T-helper 2 cell treated with Interferon-gamma antibody and Interleukin-4, amounts not matched to agents 100 ng/mL and 5 ng/mL, for 36 hours (primary cell): Measurements from ENCODE around the gene LY6G5C. TPM values are rescaled to one million over a fixed set of nuclear protein-coding genes. Genes with fewer than 3 reads are reported as not detected.
"Not testable (repeated sequence)": the region's sequence is repeated elsewhere in the genome, so short reads cannot be mapped to it uniquely, and the experiment has no call there.

ENCODE experiments used
- intact Hi-C: fragments of 100-400 bp; cut with micrococcal nuclease; formaldehyde crosslinking; loops from one replicate; pipeline ENCODE4 v1.15.1; 2023
- total RNA-seq: library from RNA; stranded (reverse); gene quantifications from 2 replicates; pipeline ENCODE4 v1.2.3, GENCODE V29; 2022

LY6G5C gene
- total RNA-seq, 1 donor from 2014 or later = 4.2 TPM

DNA sequence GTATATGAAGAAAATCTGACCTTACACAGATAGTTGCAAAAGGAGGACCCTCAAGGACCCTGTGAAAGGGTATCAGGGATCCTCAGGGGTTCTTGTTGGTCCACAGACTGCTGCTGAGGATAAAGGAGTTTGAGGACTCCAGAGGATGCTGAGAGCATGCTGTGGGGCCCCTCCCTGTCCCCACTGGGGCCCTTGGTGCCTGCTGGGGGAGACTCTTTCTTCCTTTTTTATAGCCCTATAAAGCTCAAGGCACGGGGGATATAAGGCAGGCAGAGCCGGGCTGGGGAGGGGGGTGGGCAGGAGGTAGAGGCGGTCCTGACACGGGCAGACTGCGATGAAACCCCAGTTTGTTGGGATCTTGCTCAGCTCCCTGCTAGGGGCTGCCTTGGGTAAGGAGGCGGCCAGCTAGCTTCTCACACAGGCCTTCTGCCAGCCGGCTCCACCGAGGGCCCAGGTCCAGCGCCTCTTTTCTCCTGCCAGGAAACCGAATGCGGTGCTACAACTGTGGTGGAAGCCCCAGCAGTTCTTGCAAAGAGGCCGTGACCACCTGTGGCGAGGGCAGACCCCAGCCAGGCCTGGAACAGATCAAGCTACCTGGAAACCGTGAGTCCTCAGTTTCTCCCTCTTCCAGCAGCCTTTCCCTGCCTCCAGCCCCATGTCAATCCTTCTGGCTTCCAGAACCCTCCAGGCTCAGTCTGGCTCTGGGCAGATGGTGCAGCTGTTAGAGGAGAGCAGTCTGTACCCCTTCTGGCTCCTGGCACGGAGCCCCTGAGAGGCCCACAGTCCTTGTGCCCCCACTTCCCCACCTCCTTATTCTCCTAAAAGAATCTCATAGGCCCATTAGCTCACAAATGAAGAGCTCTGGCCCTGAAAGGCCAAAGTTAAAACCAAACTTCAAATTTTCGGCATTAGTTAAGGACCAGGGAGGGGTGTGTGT is 34.4 kb upstream of the LY6G5C start, which contains the start of gene LY6G6D:
TSS of gene LY6G6D (plus strand) at position 327 of the 937 bp plus-strand sequence. CDS start at position 335, 8 bp downstream.
- intact Hi-C loops = no loop called here

DNA sequence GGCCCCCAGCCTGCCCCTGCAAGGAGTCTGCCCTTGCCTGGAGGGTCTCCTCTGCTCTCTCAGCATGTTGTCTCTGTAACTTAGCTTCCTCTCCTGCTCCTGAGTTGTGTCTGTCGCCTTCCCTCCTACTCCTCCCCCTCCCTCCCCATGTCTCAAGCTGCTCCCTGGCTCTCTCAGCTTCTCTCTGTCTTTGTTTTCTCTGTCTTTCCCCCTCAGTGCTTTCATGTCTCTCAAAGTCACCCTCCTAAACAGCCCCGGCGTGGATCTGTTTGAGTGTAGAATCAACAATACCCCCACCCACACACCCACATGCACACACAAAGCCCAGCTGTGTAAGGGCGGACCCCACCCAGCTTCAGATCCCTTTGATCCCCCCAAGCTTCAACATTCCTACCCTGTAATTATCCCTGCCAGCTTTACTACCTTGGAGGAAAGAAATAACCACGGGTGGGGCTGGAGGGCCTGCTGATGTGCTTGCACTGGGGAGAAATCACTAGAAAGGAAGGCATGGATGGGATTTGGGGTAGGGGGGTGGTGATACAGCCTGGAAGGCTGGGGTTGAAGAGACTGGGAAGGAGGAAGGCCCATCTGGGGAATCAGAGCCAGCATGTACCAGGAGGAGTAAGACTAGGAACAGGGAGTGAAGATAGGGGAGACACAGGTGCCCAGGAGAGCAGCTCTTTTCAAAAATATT is 33.3 kb upstream of the LY6G5C start:
- intact Hi-C loops = no loop called here

DNA sequence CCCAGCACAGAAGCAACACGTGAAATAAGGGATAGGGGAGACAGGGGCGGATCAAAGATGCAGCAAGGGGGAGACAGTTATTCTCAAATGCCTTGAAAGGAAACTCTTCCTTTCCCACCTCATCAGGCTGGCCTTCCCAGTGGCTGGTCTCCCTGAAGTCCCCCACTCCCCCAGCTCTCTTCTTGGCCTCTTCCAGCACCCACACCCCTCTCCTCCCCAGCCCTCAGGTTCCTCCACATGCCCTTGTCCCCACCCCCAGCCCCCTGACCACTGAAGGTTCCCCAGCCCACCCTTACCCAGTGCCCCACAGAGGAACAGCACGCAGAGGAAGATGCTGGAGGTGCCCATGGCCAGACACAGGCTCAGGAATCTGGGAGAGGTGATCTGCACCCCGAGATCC is 32.6 kb upstream of the LY6G5C start:
- intact Hi-C loops = no loop called here

DNA sequence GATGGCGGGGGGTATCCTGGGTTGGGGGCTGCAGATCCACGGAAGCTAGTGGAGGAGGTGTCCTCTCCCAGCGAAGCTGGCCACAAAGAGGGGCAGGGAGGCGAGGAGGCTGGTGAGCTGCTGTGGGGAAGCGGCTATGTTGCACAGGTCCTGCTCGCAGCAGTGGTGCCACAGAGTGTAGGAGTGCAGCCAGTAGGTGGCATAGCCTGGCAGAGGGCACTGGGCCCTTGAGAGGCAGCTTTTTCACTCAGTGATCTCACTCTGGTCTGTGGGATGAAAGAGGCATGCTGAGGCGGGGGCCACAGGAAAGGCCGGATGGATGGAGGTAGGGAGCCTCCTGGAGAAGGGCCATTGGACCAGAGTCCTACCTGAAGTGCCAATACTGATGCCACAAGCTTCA is 31.4 kb upstream of the LY6G5C start:
- intact Hi-C loops = no loop called here

DNA sequence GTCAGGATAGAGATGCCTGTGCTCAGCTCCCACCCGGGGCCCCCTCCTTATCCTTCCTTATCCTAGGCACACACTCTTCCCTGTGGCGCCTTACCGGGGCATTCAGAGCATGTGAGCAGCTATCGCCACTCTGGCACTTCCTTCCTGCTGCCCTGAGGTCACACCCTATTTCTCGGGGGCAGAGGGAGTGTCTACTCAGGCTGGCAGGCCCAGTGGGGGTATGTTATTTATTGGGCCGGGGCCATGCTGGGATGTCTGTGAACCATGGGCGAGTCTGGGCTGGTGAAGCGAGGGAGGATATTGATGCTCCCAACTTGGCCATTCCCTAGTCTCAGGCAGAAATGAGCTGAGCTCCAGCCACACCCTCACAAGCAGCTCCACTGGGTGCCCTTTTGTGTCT is 30.4 kb upstream of the LY6G5C start:
- intact Hi-C loops = no loop called here

DNA sequence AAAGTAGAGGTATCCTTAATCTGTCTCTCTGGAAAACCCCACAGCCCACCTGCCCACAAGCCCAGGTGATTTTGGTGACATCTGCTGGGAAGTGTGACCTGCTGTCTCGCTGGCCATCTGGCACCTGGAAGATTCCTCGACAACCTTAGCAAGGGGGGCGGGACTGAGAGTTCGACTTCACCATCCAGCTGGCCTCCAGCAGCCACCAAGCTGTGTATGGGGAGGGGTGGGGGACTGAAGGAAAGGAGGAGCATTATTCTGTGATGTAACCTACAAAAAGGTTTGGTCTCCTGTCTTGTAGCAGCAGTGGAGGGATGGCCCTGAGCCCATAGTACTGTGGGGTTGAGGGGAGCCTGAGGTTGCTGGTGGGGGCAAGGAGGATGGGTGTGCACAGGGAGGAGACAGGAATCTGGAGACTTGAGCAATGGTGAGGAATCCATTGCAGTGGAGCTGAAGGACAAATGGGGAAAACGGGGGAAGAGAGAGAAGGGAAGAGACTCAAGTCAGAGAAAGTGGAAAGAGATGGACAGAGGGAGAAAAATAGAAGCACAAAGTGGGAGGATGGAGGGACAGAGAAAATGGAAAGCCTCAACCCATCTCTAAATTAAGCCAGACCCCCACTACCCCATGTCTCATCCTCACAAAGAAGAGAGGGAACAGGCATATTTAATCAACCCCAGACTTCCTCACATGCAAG is 29.8 kb upstream of the LY6G5C start:
- intact Hi-C loops = no loop called here

DNA sequence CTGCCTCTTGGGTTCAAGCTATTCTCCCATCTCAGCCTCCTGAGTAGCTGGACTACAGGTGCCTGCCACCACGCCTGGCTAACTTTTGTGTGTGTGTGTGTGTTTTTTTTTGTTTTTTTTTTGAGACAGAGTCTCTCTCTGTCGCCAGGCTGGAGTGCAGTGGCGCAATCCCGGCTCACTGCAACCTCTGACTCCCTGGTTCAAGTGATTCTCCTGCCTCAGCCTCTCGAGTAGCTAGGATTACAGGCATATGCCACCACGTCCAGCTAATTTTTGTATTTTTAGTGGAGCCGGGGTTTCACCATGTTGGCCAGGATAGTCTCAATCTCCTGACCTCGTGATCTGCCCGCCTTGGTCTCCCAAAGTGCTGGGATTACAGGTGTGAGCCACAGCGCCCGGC is 28.3 kb upstream of the LY6G5C start:
- intact Hi-C loops = not testable (repeated sequence)

DNA sequence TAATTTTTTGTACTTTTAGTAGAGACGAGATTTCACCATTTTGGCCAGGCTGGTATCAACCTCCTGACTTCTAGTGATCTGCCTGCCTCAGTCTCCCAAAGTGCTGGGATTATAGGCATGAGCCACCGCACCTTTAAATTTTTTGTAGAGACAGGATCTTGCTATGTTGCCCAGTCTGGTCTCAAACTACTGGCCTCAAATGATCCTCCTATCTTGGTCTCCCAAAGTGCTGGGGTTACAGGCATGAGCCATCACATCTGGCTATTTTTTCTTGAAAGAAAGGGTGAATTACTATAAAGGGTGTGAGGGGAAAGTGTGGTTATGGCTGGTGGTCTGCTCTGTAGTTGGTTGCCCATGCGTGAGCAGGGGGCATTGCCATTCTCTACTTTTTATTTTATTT is 27.4 kb upstream of the LY6G5C start:
- intact Hi-C loops = no loop called here

DNA sequence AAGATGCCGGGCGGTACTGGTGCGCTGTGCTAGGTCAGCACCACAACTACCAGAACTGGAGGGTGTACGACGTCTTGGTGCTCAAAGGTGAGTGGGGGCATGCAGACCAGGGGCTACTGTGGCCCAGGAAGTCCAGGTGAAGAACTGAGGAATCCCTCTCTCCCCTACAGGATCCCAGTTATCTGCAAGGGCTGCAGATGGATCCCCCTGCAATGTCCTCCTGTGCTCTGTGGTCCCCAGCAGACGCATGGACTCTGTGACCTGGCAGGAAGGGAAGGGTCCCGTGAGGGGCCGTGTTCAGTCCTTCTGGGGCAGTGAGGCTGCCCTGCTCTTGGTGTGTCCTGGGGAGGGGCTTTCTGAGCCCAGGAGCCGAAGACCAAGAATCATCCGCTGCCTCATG is 26.8 kb upstream of the LY6G5C start:
- intact Hi-C loops = no loop called here

DNA sequence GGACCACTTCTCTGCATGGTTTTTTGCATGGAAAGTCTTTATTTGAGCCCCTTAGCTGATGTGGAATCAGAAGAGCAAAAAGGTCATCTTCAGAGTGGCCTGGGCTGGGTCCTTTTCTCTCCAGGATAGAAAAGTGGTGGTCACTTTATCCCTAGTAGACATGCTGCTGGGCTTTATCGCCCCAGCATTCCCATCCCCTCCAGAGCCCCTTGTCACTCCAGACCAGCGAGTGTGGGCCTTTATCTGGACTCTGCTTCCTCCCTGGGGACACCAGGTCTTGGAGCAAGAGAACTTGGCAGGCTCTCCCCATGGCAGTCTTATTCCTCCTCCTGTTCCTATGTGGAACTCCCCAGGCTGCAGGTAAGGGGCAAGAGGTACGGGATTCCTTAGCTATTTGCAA is 25.7 kb upstream of the LY6G5C start, which contains the start of gene LY6G6F:
TSS of gene LY6G6F (plus strand) at position 268 of the 400 bp plus-strand sequence. CDS start at position 309, 41 bp downstream.
- intact Hi-C loops = no loop called here

DNA sequence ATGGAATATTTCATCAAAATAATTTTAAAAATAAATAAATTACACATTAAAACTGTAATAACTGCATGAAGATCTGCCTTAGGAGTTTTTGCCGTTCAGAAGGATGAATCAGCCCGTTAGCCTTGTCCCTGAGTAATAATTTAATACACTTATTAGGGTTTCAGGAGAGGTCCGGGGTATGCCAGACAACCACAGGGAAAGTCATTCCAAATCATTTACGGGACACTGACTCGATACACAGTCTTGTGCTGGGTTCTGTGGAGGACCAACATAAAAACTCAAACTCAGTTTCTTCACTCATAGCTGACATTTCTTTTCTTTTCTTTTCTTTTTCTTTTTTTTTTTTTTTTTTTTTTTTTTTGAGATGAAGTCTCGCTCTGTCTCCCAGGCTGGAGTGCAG is 25.1 kb upstream of the LY6G5C start:
- intact Hi-C loops = no loop called here

DNA sequence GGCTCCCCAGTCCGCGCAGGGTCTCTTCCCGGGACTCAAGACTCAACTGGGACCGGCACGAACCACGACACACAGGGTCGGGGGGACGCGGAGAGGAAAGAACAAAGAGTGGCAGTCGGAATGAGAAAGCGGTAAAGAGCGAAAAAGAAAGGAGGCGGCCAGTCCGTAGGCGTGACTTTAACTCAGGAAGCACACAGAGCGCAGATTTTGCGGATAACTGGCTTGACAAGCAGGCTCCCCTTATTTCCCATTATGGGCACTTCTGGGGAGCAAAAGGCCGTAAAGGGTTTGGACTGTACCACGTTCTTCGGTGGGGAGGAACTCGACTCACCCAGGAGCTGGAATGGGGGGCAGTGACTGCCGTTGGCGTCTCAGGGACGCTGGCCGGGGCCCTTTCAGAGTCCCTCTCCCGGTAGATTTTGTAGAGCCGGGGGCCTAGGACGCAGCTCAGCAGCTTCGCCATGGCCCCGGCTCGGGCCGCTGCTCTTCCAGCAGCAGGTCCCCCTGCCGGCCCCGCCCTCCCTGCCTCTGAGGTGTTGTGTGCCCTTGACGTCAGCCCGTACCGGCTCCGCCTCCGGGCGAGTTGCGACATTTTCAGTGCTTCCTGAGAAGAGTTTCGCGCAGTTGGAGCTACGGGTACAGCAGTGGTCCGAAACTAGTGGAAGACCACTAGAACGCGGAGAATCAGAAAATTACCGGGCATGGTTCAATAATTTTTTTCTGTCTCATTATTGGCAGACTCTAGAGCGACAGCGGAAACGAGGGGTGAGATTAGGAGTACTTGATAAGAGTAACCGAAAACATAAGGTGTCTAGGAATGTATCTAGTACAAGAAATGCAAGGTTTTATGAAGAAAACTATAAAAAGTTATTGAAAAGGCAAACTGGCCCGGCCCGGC is 22.2 kb upstream of the LY6G5C start, which contains the start of gene ABHD16A:
TSS of gene ABHD16A (minus strand) at position 506 of the 898 bp plus-strand sequence. CDS start at position 463, 43 bp downstream.
- intact Hi-C loops = loop anchor here (1.0 to 2.0 kb wide), 8 partner anchors 26 to 194 kb away; partner anchors contain the start of gene EHMT2

DNA sequence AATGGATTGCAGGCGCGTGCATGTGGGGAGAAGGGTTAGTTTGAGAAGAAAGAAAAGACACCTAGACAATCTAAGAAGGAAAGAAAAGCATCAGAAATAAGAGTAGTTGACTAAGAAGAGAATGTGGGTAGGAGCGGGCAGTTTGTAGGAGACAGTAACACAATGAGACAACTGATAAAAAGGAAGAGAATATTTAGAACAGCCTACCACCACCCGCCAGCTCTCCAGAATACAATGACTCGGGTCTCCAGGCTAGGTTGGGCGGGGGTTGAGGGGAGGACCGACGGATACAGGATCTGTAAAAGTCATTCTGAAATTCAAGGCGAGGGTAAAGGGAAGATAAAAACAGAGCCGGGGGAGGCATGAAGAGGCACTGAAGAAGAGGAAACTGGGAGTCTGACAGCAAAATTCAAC is 21.5 kb upstream of the LY6G5C start:
- intact Hi-C loops = loop anchor here (1.0 to 2.0 kb wide), 4 partner anchors 26 to 194 kb away; partner anchors contain the start of gene EHMT2

DNA sequence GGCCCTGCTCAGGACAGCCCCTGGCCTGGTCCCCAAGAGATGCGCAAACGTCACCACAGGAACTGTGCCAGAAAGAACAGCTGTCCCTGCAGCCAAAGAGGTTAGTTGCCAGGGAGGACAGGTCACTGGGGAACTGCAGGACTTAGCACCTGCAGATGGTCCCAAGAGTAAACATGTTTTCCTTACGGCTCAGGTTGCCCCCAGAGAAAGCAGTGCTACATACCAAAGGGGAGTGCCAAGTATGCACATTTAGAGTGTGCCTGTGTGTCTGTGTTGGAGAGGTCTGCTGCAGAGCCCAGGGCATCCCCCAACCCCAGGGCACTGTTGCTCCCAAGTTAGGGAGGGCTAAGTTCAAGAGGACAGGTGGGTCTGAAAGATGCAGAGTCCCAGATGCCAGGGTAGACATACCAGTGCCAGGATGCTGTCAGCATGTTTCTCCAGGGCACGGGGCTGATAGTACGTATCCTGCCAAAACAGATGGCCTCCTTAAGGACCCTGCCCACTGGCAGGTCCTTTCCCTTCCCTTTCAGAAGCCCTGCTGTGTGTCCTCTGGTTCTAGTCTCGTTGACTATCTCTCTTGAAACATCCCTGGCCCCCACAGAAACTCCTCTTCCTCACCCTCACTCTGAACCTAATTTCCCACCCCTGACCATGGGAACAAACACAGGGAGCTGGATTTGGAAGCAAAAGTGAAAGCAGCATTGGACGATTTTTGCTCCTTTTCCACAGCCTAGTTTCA is 21.0 kb upstream of the LY6G5C start:
- intact Hi-C loops = loop anchor here (1.0 to 2.0 kb wide), 4 partner anchors 25 to 195 kb away; partner anchors contain the start of gene EHMT2

DNA sequence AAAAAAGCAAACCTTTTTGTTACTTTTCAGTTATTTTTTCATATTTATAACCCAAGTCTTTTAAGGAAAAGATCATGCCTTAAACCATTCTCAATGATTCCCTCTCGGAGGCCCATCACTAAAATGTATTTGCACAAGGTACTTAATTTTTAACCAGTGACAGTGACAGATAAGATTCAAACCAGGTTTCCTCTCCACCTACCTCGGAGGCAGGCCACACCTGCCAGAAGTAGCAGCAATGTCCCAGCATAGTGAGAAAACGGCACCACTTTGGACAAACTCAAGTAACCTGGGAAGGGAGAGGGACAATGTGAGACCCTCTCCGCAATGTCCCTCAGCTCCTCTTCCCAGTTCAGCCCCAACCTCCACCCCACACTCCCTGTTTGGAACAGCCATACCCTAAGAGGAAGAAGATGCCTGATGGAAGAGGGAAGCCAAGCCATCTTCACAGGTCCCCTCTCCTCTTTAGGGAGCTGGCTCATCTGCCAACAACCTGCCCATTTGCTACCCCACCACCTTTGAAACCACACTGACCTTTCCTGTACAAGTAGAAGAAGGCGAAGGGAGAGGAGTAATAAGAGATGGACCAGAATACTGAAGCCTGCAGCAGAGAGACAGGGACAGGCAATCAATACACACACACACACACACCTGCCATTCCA is 20.0 kb upstream of the LY6G5C start:
- intact Hi-C loops = no loop called here

DNA sequence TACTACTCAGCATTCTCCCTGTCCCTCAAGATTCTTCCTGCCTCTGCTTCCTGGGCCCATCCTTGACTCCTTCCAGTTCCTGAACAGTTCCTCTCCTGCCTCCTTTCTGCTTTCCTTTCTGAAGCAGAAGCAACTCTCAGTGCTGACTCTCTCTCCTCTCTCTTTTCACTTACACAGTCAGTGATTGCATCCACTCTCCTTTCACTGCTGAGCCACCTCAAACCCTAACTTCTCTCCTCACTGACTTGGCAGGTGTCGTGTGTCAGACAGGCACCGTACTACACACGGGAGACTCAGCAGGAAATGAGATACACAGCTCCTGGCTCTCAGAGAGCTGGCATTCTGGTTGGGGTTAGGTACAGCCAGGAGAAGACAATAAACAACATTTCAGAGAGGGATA is 16.7 kb upstream of the LY6G5C start:
- intact Hi-C loops = no loop called here

DNA sequence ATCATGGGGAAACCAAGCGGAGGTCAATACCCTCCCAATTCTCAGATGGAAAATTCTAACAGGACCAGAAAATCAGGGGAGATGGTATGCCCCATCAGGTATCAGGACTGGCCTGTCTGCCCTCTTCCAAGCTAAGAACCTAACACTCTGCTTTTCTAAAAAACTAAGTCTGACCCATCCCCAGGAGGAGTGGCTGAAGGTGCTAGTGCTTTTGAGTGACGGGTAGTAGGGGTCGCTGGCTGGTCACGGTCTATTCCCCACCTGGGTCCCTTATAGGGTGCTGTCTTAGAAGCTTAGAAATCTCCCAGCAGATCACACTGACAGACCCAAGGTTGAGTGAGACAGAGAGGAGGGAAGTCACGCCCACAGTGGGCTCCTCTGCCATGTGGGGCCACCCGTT is 12.7 kb upstream of the LY6G5C start:
- intact Hi-C loops = no loop called here

DNA sequence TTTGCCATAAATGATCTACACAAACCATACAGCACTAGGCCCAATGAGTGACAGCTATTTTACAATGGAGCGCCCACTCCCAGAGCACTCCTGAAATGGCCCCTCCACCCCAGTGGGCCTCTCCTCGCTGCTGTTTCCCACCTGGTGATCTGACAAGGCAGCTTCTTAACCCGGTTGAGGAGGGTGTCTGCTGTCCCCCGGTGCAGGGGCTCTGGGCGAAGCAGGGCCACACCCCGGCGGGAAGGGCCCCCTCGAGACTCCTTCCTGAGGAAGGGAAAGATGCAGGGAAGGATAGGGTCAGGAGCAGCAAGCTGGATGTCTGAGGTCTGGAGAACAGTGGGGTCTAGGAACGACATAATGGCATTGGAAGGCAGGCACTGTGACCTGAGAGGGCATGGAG is 12.0 kb upstream of the LY6G5C start:
- intact Hi-C loops = no loop called here

DNA sequence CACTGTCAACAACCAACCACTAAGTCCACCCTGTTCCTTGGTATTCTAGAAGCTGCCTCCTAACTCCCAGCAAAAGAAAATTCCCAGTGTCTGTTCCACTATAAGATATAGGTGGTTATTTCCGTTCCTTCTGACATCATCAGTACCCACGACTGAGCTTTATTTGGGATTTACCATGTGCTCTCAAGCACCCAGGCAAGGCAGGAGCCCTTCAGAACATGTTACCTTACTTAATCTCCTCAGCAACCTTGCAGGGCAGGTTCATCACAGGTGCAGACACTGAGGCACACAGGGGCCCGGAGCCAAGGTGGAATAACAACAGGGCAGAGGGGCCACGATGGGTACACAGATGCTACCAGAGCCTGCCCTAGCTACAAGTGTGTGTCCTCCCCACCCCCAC is 11.5 kb upstream of the LY6G5C start:
- intact Hi-C loops = no loop called here
